ENCODE results near the gene SYNM. TPM values are rescaled to one million over a fixed set of nuclear protein-coding genes. Genes with fewer than 3 reads are reported as not detected.

Gene SYNM
- total and polyA plus RNA-seq, 2 experiments from 2014 or later, result 0.74 to 3.5 TPM

- H3K4me1 ChIP-seq (ENCODE audit: insufficient read depth), result no peaks in the 10 kb centered on the region
- Mint-ChIP-seq H3K4me3 (no peak overlapping the region), H3K27me3 (ENCODE audit: insufficient read depth, low read depth, poor library complexity) (peaks cover 2% of the 10 kb centered on the region), H3K4me1 (peaks cover 30% of the 10 kb centered on the region), H3K36me3 (ENCODE audit: low read depth) (0 out of 3 replicates have a peak, but pooled peaks cover 2% of the 10 kb centered on the region), H3K27ac (no peak overlapping the region), H3K9me3 (no peaks in the 10 kb centered on the region; the same call in 2 of the 3 replicates)
- H3K4me3 ChIP-seq, result no peak overlapping the region
- H3K4me2 ChIP-seq, result no peak overlapping the region
- H3K27me3 ChIP-seq (ENCODE audit: insufficient read depth), result no peaks in the 10 kb centered on the region
- no peak for TF ChIP-seq STAT1 (IDR thresholded peaks at IDR 0.05; ENCODE audit: unreplicated experiment)
- no peak for TF ChIP-seq CTCF (conservative IDR thresholded peaks at IDR 0.05; ENCODE audit: low read depth in 2 of 2)
- no peak for TF ChIP-seq JUNB (IDR thresholded peaks at IDR 0.05; ENCODE audit: unreplicated experiment)
- no peak for TF ChIP-seq NANOG (IDR thresholded peaks at IDR 0.05; ENCODE audit: borderline replicate concordance)
- no peak for TF ChIP-seq POLR2AphosphoS5 (IDR thresholded peaks at IDR 0.05; ENCODE audit: low read depth)
- TF ChIP-seq EZH2 (IDR thresholded peaks at IDR 0.05; ENCODE audit: low read depth, unreplicated experiment), result no peak
- TF ChIP-seq ZNF331 (CRISPR knock-in tag; IDR thresholded peaks at IDR 0.05; ENCODE audit: low read depth), result no peak
- no peak for TF ChIP-seq ZNF462 (CRISPR knock-in tag; IDR thresholded peaks at IDR 0.05)
- no peak for TF ChIP-seq ETS1 (IDR thresholded peaks at IDR 0.05)
- no peak for TF ChIP-seq EZH2phosphoT487 (IDR thresholded peaks at IDR 0.05; ENCODE audit: unreplicated experiment)
- TF ChIP-seq REST (IDR thresholded peaks at IDR 0.05; ENCODE audit: unreplicated experiment), result no peak
- TF ChIP-seq CREB1 (CRISPR knock-in tag; IDR thresholded peaks at IDR 0.05; ENCODE audit: low read depth), result no peak
- no peak for TF ChIP-seq ZNF114 (CRISPR knock-in tag; IDR thresholded peaks at IDR 0.05)
- DNase-seq (ENCODE audit: low spot score) (no peak), ATAC-seq (no peak)
- H3K79me2 ChIP-seq (replicated peaks; ENCODE audit: insufficient read depth), result no peaks in the 10 kb centered on the region
- no peaks in the 10 kb centered on the region for H3F3A ChIP-seq (replicated peaks; ENCODE audit: low read depth)
- no peak overlapping the region for H2AFZ ChIP-seq
- no peaks in the 10 kb centered on the region for H4K20me1 ChIP-seq (replicated peaks; ENCODE audit: insufficient read depth)
- no peak overlapping the region for H3K27ac ChIP-seq (ENCODE audit: low read depth)
- no peaks in the 10 kb centered on the region for H3K36me3 ChIP-seq (ENCODE audit: insufficient read depth)
- H3K9me2 ChIP-seq (ENCODE audit: insufficient read depth), result no peaks in the 10 kb centered on the region
Observed at GRCh38 chr15:99120050-99120777, 15.3 kb downstream of the SYNM start.
